ENCODE measurements around the gene LGR6.

LGR6 gene

GRCh38 chr1:202263628-202264027 is 70.0 kb downstream of the LGR6 start:
- H3K4me3 ChIP-seq (ENCODE audit: low read depth, low read length) = no peak overlapping the region
- H3K9ac ChIP-seq (ENCODE audit: low read length) = no peak overlapping the region
- H3K9me3 ChIP-seq (ENCODE audit: control insufficient read depth, insufficient read depth, low read depth, low read length) = no peaks in the 10 kb centered on the region
- peaks cover 8% of the 10 kb centered on the region for H3K4me1 ChIP-seq (ENCODE audit: control insufficient read depth, insufficient read depth, low read length)
- H3K36me3 ChIP-seq (ENCODE audit: control insufficient read depth, insufficient read depth, low read length) = no peaks in the 10 kb centered on the region
- no peaks in the 10 kb centered on the region; the same call in 1 of the 2 replicates for H3K27me3 ChIP-seq (ENCODE audit: control insufficient read depth, insufficient read depth, low read length)
- no peak overlapping the region for H3K27ac ChIP-seq (ENCODE audit: low read depth, low read length)

DNA sequence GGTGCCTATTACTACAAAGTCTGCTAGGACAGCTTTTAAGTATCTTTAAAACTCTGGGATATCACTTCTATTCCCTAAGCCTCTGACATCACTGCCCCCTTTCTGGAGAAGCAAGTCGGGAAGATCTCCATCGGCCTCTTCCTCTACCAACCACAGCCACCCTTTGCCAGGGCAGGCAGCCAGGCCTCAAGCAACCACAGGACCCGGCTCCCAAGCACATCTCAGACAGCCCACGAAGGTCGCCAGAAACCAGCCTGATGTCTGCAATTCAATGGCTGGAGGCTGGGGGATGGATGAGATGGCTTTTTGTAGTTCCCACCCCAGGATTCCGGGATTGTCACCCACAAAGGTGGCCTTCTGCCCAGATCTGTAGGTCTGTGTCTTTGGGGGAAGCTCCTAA is 70.7 kb downstream of the LGR6 start:
- Histone ChIP-seq H3K36me3 (ENCODE audit: control insufficient read depth, insufficient read depth, low read length) (no peaks in the 10 kb centered on the region), H3K9me3 (ENCODE audit: control insufficient read depth, insufficient read depth, low read depth, low read length) (no peaks in the 10 kb centered on the region), H3K27ac (ENCODE audit: low read depth, low read length) (no peak overlapping the region), H3K4me1 (ENCODE audit: control insufficient read depth, insufficient read depth, low read length) (peaks cover 8% of the 10 kb centered on the region), H3K4me3 (ENCODE audit: low read depth, low read length) (no peak overlapping the region), H3K9ac (ENCODE audit: low read length) (no peak overlapping the region), H3K27me3 (ENCODE audit: control insufficient read depth, insufficient read depth, low read length) (no peaks in the 10 kb centered on the region; the same call in 1 of the 2 replicates)

- H3K27ac ChIP-seq (ENCODE audit: low read depth, low read length) = no peak overlapping the region
- peaks cover 8% of the 10 kb centered on the region for H3K4me1 ChIP-seq (ENCODE audit: control insufficient read depth, insufficient read depth, low read length)
- no peak overlapping the region for H3K9ac ChIP-seq (ENCODE audit: low read length)
- H3K36me3 ChIP-seq (ENCODE audit: control insufficient read depth, insufficient read depth, low read length) = no peaks in the 10 kb centered on the region
- no peak overlapping the region for H3K4me3 ChIP-seq (ENCODE audit: low read depth, low read length)
- H3K9me3 ChIP-seq (ENCODE audit: control insufficient read depth, insufficient read depth, low read depth, low read length) = no peaks in the 10 kb centered on the region
- H3K27me3 ChIP-seq (ENCODE audit: control insufficient read depth, insufficient read depth, low read length) = no peaks in the 10 kb centered on the region; the same call in 1 of the 2 replicates
These were observed 71.1 kb downstream of the LGR6 start for GRCh38 chr1:202264726-202265125.

DNA sequence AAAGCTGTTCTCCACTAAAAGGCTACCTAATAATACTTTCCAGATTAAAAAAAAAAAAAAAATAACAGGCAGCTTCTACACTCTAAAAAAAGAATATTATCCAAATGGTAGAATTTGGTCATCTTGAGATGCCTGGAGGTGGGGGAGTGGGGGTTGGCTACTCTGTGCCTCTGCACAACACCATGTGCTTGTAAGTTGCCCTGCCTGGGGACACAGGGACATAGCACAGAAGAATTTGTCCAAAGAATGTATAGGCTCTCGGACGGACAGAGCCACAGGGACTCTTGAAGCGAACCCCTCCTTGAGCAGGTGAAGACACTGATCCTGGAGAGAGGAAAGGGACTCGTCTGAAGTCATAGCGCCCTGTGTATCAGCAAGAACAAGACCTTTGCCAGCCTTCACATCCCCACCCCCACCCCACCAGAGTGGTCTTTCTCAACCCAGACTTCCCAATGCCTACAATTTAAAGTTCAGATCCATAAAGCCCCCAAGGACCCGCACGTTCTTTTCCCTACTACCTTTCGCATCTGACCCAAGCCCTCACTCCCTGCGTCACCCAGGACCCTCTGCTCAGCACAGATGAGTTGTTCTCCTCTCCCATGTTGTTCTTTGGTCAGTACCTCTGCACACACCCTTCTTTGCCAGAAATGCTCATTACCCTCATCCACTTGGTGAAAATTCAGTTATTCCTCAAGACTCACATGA is 72.6 kb downstream of the LGR6 start:
- no peaks in the 10 kb centered on the region; the same call in 1 of the 2 replicates for H3K27me3 ChIP-seq (ENCODE audit: control insufficient read depth, insufficient read depth, low read length)
- H3K4me3 ChIP-seq (ENCODE audit: low read depth, low read length) = no peak overlapping the region
- no peak overlapping the region for H3K27ac ChIP-seq (ENCODE audit: low read depth, low read length)
- H3K4me1 ChIP-seq (ENCODE audit: control insufficient read depth, insufficient read depth, low read length) = peaks cover 8% of the 10 kb centered on the region
- no peaks in the 10 kb centered on the region for H3K9me3 ChIP-seq (ENCODE audit: control insufficient read depth, insufficient read depth, low read depth, low read length)
- no peak overlapping the region for H3K9ac ChIP-seq (ENCODE audit: low read length)
- H3K36me3 ChIP-seq (ENCODE audit: control insufficient read depth, insufficient read depth, low read length) = no peaks in the 10 kb centered on the region

- Histone ChIP-seq H3K9ac (ENCODE audit: low read length) (no peak overlapping the region), H3K4me3 (ENCODE audit: low read depth, low read length) (no peak overlapping the region), H3K36me3 (ENCODE audit: control insufficient read depth, insufficient read depth, low read length) (no peaks in the 10 kb centered on the region), H3K27ac (ENCODE audit: low read depth, low read length) (no peak overlapping the region), H3K9me3 (ENCODE audit: control insufficient read depth, insufficient read depth, low read depth, low read length) (no peaks in the 10 kb centered on the region), H3K4me1 (ENCODE audit: control insufficient read depth, insufficient read depth, low read length) (peaks cover 8% of the 10 kb centered on the region), H3K27me3 (ENCODE audit: control insufficient read depth, insufficient read depth, low read length) (no peaks in the 10 kb centered on the region; the same call in 1 of the 2 replicates)
These were observed 74.4 kb downstream of the LGR6 start for GRCh38 chr1:202268032-202268431.

DNA sequence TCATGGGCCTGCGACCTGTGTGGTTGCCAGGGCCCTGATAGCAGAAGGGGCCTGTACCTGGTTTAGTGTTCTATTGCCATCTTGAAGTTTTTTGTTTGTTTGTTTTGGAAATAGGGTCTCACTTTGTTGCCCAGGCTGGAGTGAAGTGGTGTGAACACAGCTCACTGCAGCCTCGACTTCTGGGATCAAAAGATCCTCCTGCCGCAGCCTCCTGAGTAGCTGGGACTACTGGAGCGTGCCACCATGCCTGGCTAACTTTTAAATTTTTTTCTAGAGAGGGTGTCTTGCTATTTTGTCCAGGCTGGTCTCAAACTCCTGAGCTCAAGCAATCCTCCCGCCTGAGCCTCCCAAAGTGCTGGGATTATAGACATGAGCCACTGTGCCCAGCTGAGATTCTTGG is 75.2 kb downstream of the LGR6 start:
- Histone ChIP-seq H3K4me3 (ENCODE audit: low read depth, low read length) (no peak overlapping the region), H3K27me3 (ENCODE audit: control insufficient read depth, insufficient read depth, low read length) (no peaks in the 10 kb centered on the region; the same call in 1 of the 2 replicates), H3K4me1 (ENCODE audit: control insufficient read depth, insufficient read depth, low read length) (peaks cover 8% of the 10 kb centered on the region), H3K9me3 (ENCODE audit: control insufficient read depth, insufficient read depth, low read depth, low read length) (no peaks in the 10 kb centered on the region), H3K36me3 (ENCODE audit: control insufficient read depth, insufficient read depth, low read length) (no peaks in the 10 kb centered on the region), H3K9ac (ENCODE audit: low read length) (no peak overlapping the region), H3K27ac (ENCODE audit: low read depth, low read length) (no peak overlapping the region)

DNA sequence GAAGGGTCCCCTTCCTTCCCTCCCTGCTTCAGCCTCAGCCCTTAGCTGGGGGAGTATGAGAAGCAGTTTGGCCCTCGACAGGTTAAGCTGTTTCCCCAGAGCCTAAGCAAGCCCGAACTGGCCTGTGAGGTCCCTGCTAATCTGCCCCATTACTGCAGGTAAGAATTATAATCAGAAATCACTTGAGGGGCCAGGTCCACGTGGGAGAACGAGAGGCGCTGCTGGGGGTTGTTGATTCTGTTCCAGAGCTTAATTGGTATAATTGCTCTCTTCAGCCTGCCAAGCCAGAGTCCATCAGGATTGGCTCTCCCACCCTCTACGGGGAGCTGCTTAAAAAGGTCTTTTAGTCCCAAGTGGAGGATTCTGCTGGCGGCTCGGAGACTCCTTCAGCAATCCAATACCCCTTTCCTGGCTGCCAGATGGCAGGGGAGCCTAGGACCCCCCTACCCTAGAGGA is 77.3 kb downstream of the LGR6 start:
- H3K4me1 ChIP-seq (ENCODE audit: control insufficient read depth, insufficient read depth, low read length) = no peaks in the 10 kb centered on the region
- H3K4me3 ChIP-seq (ENCODE audit: low read depth, low read length) = no peak overlapping the region
- no peaks in the 10 kb centered on the region for H3K9me3 ChIP-seq (ENCODE audit: control insufficient read depth, insufficient read depth, low read depth, low read length)
- H3K9ac ChIP-seq (ENCODE audit: low read length) = no peak overlapping the region
- no peak overlapping the region for H3K27ac ChIP-seq (ENCODE audit: low read depth, low read length)
- H3K36me3 ChIP-seq (ENCODE audit: control insufficient read depth, insufficient read depth, low read length) = no peaks in the 10 kb centered on the region
- no peaks in the 10 kb centered on the region; the same call in 1 of the 2 replicates for H3K27me3 ChIP-seq (ENCODE audit: control insufficient read depth, insufficient read depth, low read length)

DNA sequence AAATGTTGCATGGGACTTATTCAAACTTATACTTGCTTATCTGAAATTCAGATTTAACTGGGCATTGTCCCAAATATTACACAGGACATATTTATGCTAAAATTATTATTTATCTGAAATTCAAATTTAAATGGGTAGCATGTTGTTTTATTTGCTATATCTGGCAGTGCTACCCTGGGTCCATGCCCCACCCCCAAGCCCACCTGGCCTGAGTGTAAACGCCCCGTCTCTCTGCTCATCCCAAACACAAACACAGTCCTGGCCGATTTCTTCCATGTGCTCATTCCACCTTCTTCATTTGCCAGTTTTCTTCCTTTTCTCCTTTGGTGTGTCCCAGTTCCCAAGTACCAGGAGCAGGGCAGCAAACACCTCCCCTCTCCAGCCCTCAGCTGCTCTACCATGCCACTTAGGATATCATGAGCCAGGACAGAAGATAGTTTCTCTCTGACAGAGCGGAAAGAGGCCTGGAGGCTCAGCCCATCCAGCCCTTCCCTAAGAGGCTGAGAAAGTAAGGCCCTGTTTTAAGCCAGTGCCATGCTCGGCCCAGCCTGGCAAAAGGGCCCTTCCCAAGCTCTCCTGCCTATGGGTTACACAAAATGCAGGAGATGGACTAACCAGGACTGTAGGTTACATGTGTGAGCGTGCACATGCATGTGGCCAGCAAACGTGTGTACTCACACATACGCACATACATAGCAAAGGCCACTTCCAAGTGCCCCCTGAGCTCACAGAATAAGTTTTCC is 78.7 kb downstream of the LGR6 start:
- no peak overlapping the region for H3K27ac ChIP-seq (ENCODE audit: low read depth, low read length)
- no peaks in the 10 kb centered on the region for H3K36me3 ChIP-seq (ENCODE audit: control insufficient read depth, insufficient read depth, low read length)
- no peaks in the 10 kb centered on the region for H3K27me3 ChIP-seq (ENCODE audit: control insufficient read depth, insufficient read depth, low read length)
- no peaks in the 10 kb centered on the region for H3K4me1 ChIP-seq (ENCODE audit: control insufficient read depth, insufficient read depth, low read length)
- H3K9ac ChIP-seq (ENCODE audit: low read length) = no peak overlapping the region
- H3K4me3 ChIP-seq (ENCODE audit: low read depth, low read length) = no peak overlapping the region
- no peaks in the 10 kb centered on the region for H3K9me3 ChIP-seq (ENCODE audit: control insufficient read depth, insufficient read depth, low read depth, low read length)

- H3K36me3 ChIP-seq (ENCODE audit: control insufficient read depth, insufficient read depth, low read length) = no peaks in the 10 kb centered on the region
- no peak overlapping the region for H3K9ac ChIP-seq (ENCODE audit: low read length)
- H3K27ac ChIP-seq (ENCODE audit: low read depth, low read length) = no peak overlapping the region
- no peaks in the 10 kb centered on the region for H3K9me3 ChIP-seq (ENCODE audit: control insufficient read depth, insufficient read depth, low read depth, low read length)
- no peaks in the 10 kb centered on the region for H3K4me1 ChIP-seq (ENCODE audit: control insufficient read depth, insufficient read depth, low read length)
- H3K4me3 ChIP-seq (ENCODE audit: low read depth, low read length) = no peak overlapping the region
- H3K27me3 ChIP-seq (ENCODE audit: control insufficient read depth, insufficient read depth, low read length) = no peaks in the 10 kb centered on the region
These were observed 81.0 kb downstream of the LGR6 start for GRCh38 chr1:202274611-202275010.

DNA sequence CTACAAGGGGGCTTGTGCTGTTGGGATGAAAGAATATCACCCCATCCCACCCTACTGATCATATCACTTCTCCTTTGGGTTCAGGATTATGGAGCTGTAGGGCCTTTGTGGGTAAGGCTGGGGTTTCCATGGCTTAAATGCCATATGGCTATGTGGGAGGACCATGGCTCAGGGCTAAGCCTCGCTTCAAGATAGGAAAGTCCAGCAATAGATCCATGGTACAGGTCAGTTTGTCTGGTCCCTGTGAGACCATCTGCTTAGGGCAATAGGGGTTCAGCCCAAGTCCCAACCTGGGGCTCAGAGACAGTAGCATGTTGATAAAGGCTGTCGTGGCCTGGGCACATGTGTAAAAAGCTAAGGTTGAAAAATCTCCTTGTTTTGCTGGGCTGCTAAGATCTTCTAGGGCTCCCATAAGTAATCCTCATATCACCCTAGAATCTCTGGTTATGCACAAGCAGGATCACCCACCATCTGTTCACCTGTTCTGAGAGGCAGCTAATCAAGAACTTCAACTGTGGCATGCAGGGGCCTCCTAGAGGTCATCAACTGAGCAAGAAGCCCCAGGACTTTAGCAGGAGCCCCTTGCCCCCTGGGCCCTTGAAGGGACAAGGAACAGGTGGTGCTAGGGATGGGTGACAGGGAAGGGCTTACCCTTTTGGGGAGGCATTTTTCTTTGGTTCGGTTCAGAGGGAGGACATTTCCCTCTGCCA is 81.6 kb downstream of the LGR6 start:
- no peak overlapping the region for H3K27ac ChIP-seq (ENCODE audit: low read depth, low read length)
- no peaks in the 10 kb centered on the region for H3K36me3 ChIP-seq (ENCODE audit: control insufficient read depth, insufficient read depth, low read length)
- no peaks in the 10 kb centered on the region for H3K27me3 ChIP-seq (ENCODE audit: control insufficient read depth, insufficient read depth, low read length)
- no peak overlapping the region for H3K9ac ChIP-seq (ENCODE audit: low read length)
- H3K9me3 ChIP-seq (ENCODE audit: control insufficient read depth, insufficient read depth, low read depth, low read length) = no peaks in the 10 kb centered on the region
- peaks cover under 1% of the 10 kb centered on the region; the same call in 1 of the 2 replicates for H3K4me1 ChIP-seq (ENCODE audit: control insufficient read depth, insufficient read depth, low read length)
- H3K4me3 ChIP-seq (ENCODE audit: low read depth, low read length) = no peak overlapping the region

All from HUES6 (cell line).